HG03432 (cell line): Measurements from ENCODE around the gene HJURP.
"Not testable (repeated sequence)": the region's sequence is repeated elsewhere in the genome, so short reads cannot be mapped to it uniquely, and the experiment has no call there.

Source experiments
- ATAC-seq: cut with Tn5 transposase; IDR thresholded peaks from one replicate; pipeline ENCODE4 v1.9.1; 2021; ENCODE audit warnings: mild to moderate bottlenecking, moderate library complexity; ENCODE audit not compliant: unreplicated experiment

The HJURP gene

GRCh38 chr2:233854241-233854981, at the start of gene HJURP:
Gene HJURP (minus strand): TSS chr2:233854535. CDS start chr2:233854500, 35 bp downstream.
- ATAC-seq: peak; percentile 99

- ATAC-seq: no peak
These were observed 47.5 kb upstream of the HJURP start for GRCh38 chr2:233901884-233902283.

- ATAC-seq: no peak
These were observed 47.0 kb upstream of the HJURP start for GRCh38 chr2:233901367-233901766.

- ATAC-seq: not testable (repeated sequence)
These were observed 41.9 kb upstream of the HJURP start for GRCh38 chr2:233896253-233896652.

- no peak for ATAC-seq
These were observed 38.5 kb upstream of the HJURP start for GRCh38 chr2:233892793-233893192.

GRCh38 chr2:233882353-233882752, 28.0 kb upstream of the HJURP start:
- ATAC-seq: no peak

- ATAC-seq: not testable (repeated sequence)
These were observed 17.8 kb upstream of the HJURP start for GRCh38 chr2:233872125-233872524.

- no peak for ATAC-seq
These were observed 17.1 kb upstream of the HJURP start for GRCh38 chr2:233871432-233871831.

- ATAC-seq: peak; percentile 85
These were observed 13.7 kb upstream of the HJURP start, which contains the start of gene MSL3B for GRCh38 chr2:233867993-233868532. Gene MSL3B (minus strand): TSS chr2:233868386.

- no peak for ATAC-seq
These were observed 12.1 kb upstream of the HJURP start for GRCh38 chr2:233866479-233866878.

GRCh38 chr2:233865838-233866237, 11.5 kb upstream of the HJURP start:
- ATAC-seq: no peak

GRCh38 chr2:233862261-233862768, 8.0 kb upstream of the HJURP start:
- no peak for ATAC-seq

GRCh38 chr2:233858331-233858730, 4.0 kb upstream of the HJURP start:
- no peak for ATAC-seq

GRCh38 chr2:233857511-233858141, 3.3 kb upstream of the HJURP start:
- no peak for ATAC-seq

- no peak for ATAC-seq
These were observed 1.8 kb upstream of the HJURP start for GRCh38 chr2:233856184-233856583.

GRCh38 chr2:233855345-233855744, 1.0 kb upstream of the HJURP start:
- ATAC-seq: no peak

GRCh38 chr2:233853883-233854240, 473 bp downstream of the HJURP start:
- ATAC-seq: peak; percentile 3

- no peak for ATAC-seq
These were observed 982 bp downstream of the HJURP start for GRCh38 chr2:233853353-233853752.

- ATAC-seq: no peak
These were observed 2.3 kb downstream of the HJURP start for GRCh38 chr2:233852056-233852455.

GRCh38 chr2:233851169-233851568, 3.2 kb downstream of the HJURP start:
- ATAC-seq: no peak

- no peak for ATAC-seq
These were observed 3.6 kb downstream of the HJURP start for GRCh38 chr2:233850745-233851144.
